ENCODE data around the gene SLC9A8.

GRCh38 chr20:49929142-49929494 lies 116.5 kb downstream of the SLC9A8 start:
- TF ChIP-seq EZH2 (IDR thresholded peaks at IDR 0.05) (no peak), POLR2AphosphoS5 (IDR thresholded peaks at IDR 0.05; ENCODE audit: borderline replicate concordance, low read depth, low read length) (no peak), FOXP2 (optimal IDR thresholded peaks at IDR 0.05; ENCODE audit: control extremely low read depth, extremely low read length, insufficient read depth) (no peak)
